Glutamatergic neuron (in vitro differentiated cells): ENCODE data around the gene PSMD8. TPM values are rescaled to one million over a fixed set of nuclear protein-coding genes. Genes with fewer than 3 reads are reported as not detected.

Experiments used
- DNase-seq: peaks from one replicate; pipeline ENCODE4 v3.0.0; 2022
- H3K27ac Mint-ChIP-seq: one replicate; pipeline ENCODE4 v1.8.0; 2020; ENCODE audit warnings: mild to moderate bottlenecking, mixed read lengths, inconsistent platforms; ENCODE audit not compliant: unreplicated experiment
- H3K27me3 Mint-ChIP-seq: one replicate; pipeline ENCODE4 v1.8.0; 2020; ENCODE audit warnings: mild to moderate bottlenecking, moderate library complexity, mixed read lengths, inconsistent platforms; ENCODE audit not compliant: unreplicated experiment
- H3K36me3 Mint-ChIP-seq: one replicate; pipeline ENCODE4 v1.8.0; 2020; ENCODE audit warnings: mild to moderate bottlenecking, mixed read lengths, inconsistent platforms; ENCODE audit not compliant: unreplicated experiment
- H3K4me1 Mint-ChIP-seq: one replicate; pipeline ENCODE4 v1.8.0; 2020; ENCODE audit warnings: mild to moderate bottlenecking, low read depth, mixed read lengths, inconsistent platforms; ENCODE audit not compliant: unreplicated experiment
- H3K4me3 Mint-ChIP-seq: one replicate; pipeline ENCODE4 v1.8.0; 2020; ENCODE audit warnings: mild to moderate bottlenecking, mixed read lengths, inconsistent platforms; ENCODE audit not compliant: unreplicated experiment
- H3K9me3 Mint-ChIP-seq: one replicate; pipeline ENCODE4 v1.8.0; 2020; ENCODE audit warnings: mild to moderate bottlenecking, moderate library complexity, mixed read lengths, inconsistent platforms; ENCODE audit not compliant: unreplicated experiment
- CTCF ChIP-seq: fragments of 200-600 bp; sonication (generic); IDR thresholded peaks from one replicate; pipeline ENCODE4 v1.5.0; 2021; ENCODE audit not compliant: partially characterized antibody, unreplicated experiment
- total RNA-seq: library from RNA; stranded (reverse); fragmentation: NEBNext Ultra II Directional; extraction: Animal tissue kit (Norgen Biotek cat#: 25700); gene quantifications from one replicate; pipeline ENCODE4 v1.2.1, GENCODE V29; 2021; ENCODE audit not compliant: unreplicated experiment

Gene PSMD8
- total RNA-seq, 1 donor from 2014 or later: 156 TPM

DNA sequence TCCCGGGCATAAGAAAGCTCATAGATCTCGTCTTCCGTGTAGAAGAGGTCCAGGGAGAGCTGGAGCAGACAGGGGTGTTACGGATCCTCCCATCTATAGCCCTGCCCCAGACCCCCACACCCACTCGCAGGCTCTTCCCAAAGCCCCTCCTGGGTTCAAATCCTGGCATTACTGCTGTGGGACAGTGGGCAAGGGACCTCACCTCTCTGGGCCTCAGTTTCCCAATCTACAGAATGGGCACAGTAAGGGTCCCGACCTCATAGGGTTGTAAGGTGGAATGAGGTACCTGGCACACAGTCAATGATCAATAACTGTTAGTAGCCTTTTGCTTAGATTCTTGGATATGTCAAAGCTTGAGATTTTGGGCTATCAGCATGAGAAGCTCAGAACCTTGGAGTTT, 39.0 kb downstream of the PSMD8 start:
- no peak for TF ChIP-seq CTCF
- H3K4me3 Mint-ChIP-seq: no peak overlapping the region
- H3K9me3 Mint-ChIP-seq: peaks cover 1% of the 10 kb centered on the region
- no peak overlapping the region for H3K27ac Mint-ChIP-seq
- no peak for DNase-seq
- peaks cover 24% of the 10 kb centered on the region for H3K4me1 Mint-ChIP-seq
- H3K36me3 Mint-ChIP-seq: no peaks in the 10 kb centered on the region
- H3K27me3 Mint-ChIP-seq: peaks cover 11% of the 10 kb centered on the region

DNA sequence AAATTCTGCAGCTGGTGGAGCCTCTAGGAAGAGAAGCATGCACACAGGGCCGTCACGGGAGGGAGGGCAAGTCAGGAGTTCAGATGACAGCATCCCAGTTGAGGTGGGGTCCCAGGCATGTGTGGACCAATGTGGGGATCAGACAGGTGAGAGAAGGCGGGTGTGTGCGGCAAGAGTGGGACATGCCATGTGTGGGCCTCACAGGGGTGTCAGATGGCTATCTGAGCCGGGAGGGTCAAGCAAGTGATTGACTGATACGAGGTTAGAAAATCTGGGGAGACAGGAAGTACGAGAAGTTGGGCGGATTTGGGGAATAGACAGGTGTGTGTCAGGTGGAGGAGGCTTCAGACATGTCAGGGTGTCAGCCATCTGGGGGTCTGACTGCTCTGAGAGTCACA, 42.8 kb downstream of the PSMD8 start:
- peaks cover 16% of the 10 kb centered on the region for H3K4me1 Mint-ChIP-seq
- peak overlapping the region; percentile 83 for H3K4me3 Mint-ChIP-seq
- DNase-seq: no peak
- TF ChIP-seq CTCF: no peak
- peak overlapping the region; percentile 11 for H3K27ac Mint-ChIP-seq
- peaks cover 1% of the 10 kb centered on the region for H3K27me3 Mint-ChIP-seq
- no peaks in the 10 kb centered on the region for H3K9me3 Mint-ChIP-seq
- no peaks in the 10 kb centered on the region for H3K36me3 Mint-ChIP-seq

DNA sequence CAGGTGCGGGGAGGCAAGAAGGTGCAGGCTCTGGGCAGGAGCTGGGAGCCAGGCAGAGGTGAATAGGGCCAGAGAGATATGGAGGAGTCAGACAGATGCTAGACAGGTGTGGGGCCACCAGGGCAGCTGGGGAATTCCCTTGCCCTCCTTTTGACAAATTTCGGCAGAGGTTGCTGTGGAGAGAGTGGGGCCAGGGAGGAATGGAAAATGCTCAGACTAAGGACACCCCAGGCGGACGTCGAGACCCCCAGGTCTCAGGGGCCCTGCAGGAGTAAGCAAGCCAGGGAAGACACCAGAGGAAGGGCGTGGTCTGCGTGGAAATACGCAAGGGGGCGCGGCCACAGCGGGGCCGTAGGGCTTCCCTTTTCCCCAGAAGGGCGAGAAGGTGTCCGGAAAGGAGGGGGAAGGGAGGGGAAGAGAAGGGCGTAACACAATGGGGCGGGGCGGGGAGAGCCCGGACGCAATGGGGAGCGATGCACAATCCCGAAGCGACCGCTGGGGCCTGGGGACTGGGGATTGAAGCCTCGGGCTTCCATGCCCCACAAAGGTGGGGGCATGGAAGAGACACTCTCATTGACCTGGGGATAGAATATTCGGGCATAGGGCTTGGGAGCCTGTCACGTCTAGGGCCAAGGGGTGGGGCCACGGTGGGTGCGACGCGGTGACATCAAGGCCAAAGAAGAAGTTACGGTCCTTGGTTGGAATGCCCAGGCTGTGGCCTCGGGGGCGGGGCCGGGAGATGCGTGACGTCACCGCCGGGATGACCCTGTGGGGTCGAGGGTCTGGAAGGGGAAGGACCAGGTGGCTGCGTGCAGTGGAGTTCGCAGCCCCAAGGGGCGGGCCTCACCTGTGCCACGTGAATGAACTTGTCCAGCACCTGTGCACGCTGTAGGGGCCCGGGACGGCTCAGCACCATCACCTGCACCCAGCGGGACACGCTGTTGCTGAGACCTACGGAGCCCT, 43.5 kb downstream of the PSMD8 start:
- H3K36me3 Mint-ChIP-seq: no peaks in the 10 kb centered on the region
- peak overlapping the region; percentile 83 for H3K4me3 Mint-ChIP-seq
- H3K9me3 Mint-ChIP-seq: no peaks in the 10 kb centered on the region
- peak overlapping the region; percentile 11 for H3K27ac Mint-ChIP-seq
- H3K4me1 Mint-ChIP-seq: peaks cover 13% of the 10 kb centered on the region
- DNase-seq: peak; percentile 74
- TF ChIP-seq CTCF: no peak
- H3K27me3 Mint-ChIP-seq: peaks cover 1% of the 10 kb centered on the region

GRCh38 chr19:38420935-38421334, 46.6 kb downstream of the PSMD8 start:
- Mint-ChIP-seq H3K27ac (no peak overlapping the region), H3K4me1 (peaks cover 13% of the 10 kb centered on the region), H3K27me3 (peaks cover 1% of the 10 kb centered on the region), H3K9me3 (peaks cover 2% of the 10 kb centered on the region), H3K4me3 (no peak overlapping the region), H3K36me3 (no peaks in the 10 kb centered on the region)
- DNase-seq: no peak
- no peak for TF ChIP-seq CTCF

DNA sequence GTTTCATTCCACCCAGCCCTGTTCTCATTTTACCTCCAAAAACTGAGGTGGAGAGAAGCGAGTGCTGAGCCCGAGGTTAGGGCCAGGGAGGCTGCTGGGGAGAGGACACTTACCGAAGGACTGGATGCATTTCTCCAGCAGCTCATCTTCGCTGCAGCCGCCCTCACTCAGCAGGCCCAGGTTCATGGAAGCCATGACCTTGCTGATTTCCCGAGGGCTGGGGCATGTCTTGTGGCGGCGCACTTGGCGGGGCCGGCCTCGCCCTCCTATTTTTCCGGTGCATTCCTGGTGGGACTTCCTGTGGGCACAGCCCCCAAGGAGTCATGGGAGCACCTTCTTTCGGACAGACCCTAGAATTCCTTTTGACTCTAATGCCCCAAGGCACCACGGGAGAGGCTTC, 47.5 kb downstream of the PSMD8 start:
- no peak overlapping the region for H3K27ac Mint-ChIP-seq
- H3K27me3 Mint-ChIP-seq: peaks cover 2% of the 10 kb centered on the region
- H3K4me1 Mint-ChIP-seq: peaks cover 12% of the 10 kb centered on the region
- H3K4me3 Mint-ChIP-seq: no peak overlapping the region
- no peak for TF ChIP-seq CTCF
- H3K9me3 Mint-ChIP-seq: peaks cover 2% of the 10 kb centered on the region
- DNase-seq: no peak
- no peaks in the 10 kb centered on the region for H3K36me3 Mint-ChIP-seq
